GM19025 (cell line): Measurements from ENCODE around the gene ADPRS.
A peak's percentile ranks its signal among the peaks of the same experiment; 100 is the strongest.

Source experiments
- ATAC-seq: cut with Tn5 transposase; IDR thresholded peaks from one replicate; pipeline ENCODE4 v1.9.1; 2021; ENCODE audit warnings: mild to moderate bottlenecking, low read depth, moderate library complexity; ENCODE audit not compliant: unreplicated experiment

The ADPRS gene

DNA sequence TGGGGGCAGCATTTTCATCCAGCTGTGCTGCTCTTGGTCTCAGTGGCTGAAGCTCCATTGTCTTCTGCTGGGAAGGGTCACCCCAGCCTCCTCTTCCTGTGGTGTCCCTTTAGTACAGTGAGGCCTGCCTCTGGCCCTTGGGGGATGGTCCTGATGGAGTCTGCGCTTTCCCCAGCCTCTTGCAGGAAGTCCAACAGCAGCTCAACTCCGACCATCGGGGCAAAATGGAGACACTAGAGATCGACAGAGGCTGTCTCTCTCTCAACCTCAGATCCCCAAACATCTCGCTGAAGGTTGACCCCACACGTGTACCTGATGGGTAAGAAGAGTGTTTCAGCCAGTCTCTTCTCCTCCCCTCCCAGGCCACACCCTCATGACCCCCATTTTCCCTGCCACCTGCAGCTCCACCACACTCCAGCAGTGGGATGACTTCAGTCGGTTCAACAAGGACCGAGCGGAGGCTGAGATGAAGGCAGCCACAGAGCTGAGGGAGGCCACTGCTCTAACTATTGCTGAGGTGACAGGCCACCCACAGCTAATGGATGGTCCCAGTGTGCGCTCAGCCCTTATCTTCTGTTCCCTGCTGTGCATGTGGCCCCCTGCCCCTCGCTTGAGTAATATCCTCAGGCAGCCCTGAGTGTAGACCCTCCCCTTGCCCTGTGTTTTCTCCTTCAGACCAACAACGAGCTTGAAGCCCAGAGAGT, 2.0 kb upstream of the ADPRS start:
- no peak for ATAC-seq

DNA sequence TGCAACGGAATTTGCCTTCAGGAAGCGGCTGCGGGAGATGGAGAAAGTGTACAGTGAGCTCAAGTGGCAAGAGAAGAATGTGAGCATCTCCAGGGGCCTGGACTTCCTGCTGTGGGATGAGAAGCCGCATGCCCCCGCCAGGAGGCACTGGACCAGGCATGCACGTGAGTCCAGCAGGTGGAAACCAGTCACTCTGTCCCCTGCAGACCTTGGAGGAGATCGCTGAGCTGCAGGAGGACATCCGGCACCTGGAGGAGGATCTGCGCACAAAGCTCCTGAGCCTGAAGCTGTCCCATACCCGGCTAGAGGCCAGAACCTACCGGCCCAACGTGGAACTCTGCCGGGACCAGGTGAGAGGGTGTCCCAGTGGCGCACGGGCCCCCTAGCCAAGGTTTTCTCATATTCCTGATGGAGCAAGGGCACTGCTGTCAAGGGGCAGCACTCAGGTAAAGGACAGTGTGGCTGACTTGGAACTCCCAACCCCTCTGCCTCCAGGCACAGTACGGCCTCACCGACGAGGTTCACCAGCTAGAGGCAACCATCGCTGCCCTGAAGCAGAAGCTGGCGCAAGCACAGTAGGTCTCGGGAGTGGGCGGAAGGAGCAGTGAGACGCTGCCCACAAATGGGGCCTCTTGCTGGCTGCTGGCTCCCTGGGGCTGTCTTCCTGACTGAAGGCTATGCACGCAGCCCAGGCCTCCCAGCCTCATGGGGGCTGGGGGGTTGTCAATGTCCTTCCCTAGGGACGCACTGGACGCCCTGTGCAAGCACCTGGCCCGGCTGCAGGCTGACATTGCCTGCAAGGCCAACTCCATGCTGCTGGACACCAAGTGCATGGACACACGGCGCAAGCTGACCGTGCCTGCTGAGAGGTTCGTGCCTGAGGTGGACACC, 1.2 kb upstream of the ADPRS start:
- ATAC-seq, result no peak

DNA sequence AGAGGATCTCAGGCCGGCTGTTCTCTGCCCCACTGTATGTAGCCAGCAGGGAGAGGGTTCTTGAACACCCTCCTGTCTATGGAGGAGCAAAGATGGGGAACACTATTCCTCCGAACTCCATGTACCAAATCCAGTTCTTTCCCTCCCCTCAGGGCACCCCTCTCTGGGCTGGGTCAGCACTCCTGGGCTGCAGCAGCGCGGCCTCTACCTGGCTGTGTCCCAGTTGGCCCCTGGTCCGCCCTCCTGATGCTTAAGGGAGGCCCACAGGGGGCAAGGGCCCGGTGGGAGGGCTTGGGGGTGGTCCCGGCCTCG, 471 bp upstream of the ADPRS start:
- peak; percentile 3 for ATAC-seq

DNA sequence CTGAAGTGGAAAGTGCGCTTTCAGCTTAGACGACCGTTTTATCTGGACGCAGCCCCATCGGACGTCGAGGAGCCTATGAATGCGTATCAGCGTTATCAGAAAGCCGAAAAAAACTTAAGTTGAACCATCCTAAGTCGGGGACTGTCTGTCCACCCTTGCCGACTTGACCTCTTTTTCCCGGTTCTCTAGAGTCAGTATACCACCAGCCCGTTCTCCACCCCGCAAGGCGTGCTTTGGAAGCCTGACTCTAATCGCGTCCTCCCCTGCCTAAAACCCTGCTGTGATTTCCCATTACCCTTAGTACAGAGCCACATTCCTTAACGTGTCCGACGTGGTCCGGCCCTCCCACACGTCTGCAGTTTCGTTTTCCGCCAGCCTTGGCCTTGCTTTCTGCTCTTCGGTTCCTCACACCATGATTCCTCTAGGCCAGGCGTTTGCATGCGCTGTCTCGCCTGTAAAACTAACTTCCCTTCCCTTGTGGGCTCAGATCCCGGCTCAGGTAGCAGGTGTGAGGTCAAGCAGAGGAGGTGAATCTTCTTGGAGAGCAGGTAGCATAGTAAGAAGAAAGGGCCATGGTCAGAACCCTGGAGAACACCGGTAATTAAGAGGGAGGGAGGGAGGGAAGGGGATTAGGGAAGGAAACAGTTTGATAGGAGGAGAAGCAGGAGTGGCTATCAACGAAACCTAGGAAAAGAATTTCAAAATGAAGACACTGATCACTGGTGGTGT, 865 bp downstream of the ADPRS start:
- ATAC-seq, result no peak

DNA sequence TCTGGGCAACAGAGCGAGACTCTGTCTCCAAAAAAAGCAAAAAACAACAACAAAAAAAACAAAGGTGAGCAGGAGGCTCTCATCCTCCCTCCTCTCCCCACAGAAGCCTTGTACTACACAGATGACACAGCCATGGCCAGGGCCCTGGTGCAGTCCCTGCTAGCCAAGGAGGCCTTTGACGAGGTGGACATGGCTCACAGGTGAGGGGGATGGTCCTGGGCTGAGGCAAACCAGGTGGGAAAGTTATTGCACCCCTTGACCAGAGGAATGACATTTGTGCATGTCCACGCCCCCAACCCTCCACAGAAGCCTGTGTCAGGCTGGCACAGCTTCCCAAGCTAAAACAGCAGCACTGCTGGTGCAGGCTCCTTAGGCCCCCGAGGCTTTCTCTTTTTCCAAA, 2.4 kb downstream of the ADPRS start:
- ATAC-seq, result no peak

DNA sequence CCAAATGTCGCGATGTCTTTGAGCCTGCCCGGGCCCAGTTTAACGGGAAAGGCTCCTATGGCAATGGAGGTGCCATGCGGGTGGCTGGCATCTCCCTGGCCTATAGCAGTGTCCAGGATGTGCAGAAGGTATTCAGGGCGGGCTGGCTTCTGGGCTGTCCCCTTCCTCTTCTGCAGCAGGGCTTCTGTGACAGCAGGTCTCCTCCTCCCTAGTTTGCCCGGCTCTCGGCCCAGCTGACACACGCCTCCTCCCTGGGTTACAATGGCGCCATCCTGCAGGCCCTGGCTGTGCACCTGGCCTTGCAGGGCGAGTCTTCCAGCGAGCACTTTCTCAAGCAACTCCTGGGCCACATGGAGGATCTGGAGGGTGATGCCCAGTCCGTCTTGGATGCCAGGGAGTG, 3.0 kb downstream of the ADPRS start:
- no peak for ATAC-seq

DNA sequence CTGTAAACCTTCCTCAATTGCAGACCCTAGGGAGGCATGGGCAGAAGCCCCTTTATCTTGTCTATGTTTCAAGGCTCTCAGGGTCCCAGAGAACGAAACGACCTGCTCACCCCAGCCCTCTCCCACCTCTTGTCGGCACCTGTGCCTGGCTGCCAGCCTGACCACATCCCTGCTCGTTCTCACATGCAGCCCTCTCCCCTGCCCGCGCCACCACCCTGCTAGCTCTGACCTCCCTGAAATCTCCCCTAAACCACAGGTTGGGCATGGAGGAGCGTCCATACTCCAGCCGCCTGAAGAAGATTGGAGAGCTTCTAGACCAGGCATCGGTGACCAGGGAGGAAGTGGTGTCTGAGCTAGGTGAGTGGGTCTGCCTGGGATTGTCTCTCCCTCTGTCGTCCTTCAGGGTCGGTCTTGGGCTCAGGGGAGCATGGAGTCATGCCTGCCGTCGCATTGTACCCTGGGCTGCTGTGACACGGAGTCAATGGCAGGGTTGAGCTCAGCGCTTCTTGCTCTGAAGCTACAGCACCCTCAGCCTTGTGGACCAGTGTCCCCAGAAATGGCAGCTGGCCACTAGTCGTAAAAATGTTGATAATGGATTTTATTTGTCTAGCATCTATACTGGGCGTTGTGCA, 3.6 kb downstream of the ADPRS start:
- no peak for ATAC-seq

DNA sequence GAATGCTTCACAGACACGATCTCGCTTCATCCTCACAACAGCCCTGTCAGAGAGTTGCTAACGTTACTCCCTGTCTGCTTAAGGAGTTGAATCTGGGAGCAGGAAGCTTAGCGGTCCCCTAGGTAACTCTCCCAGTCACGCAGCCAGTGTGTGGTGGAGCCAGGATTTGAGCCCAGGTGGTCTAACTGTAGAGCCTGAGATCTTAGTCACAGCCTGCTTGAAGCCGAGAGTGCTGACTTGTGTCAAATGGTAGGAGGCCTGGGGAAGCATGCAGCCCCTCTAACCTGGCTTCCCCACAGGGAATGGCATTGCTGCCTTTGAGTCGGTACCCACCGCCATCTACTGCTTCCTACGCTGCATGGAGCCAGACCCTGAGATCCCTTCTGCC, 4.1 kb downstream of the ADPRS start:
- ATAC-seq, result no peak

DNA sequence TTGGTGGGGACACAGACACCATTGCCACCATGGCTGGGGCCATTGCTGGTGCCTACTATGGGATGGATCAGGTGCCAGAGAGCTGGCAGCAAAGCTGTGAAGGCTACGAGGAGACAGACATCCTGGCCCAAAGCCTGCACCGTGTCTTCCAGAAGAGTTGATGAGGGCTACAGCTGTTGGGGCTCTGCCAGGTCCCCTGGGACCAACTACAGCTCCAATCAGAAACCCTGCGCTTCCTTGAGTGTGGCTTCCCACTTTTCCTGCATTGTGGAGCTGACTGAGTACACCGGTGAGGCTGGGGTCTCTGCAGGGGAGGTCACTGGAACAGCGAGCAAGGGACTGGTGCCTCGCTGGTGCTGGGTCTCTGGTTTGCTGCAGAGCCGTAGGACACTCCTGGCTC, 4.5 kb downstream of the ADPRS start:
- no peak for ATAC-seq

DNA sequence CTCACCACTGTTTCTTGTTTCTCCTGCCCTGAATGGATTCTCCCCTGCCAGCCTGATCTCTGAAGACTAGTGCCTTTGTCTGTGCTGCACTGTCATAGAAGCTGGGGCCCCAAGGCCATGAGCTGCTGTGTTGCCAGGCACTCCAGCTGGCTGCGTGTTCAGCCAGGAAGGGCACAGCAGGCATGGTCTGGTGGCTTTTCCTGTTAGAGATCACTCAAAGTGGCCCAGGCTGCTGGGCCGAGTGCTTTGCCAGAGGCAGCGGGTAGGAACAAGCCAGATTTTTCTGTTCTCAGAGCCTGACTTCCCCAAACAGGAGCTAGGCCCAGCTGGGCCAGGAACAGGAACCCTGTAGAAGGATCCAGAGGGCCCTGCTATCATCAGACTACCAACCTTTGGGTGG, 5.2 kb downstream of the ADPRS start:
- no peak for ATAC-seq

DNA sequence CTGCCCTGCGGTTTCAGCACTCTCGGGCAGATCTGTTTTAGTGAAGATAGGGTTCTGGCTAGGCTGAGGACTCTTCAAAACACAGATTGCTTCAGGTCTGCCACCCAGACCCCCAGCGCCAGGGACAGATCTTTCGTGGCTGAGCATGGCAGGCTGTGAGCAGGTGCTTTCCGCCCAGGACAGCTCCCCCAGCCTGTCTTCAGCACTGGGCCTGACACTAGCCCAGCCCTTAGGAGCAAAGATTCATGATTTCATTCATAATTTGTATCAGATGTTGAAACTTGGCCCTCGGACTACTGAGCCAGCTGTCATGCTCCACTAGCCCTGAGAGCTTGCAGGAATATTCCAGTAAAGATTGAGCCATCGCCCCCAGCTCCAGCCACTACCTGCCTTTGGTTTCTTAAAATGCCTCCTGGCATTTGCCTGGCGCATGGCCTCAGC, 5.9 kb downstream of the ADPRS start:
- ATAC-seq, result no peak

DNA sequence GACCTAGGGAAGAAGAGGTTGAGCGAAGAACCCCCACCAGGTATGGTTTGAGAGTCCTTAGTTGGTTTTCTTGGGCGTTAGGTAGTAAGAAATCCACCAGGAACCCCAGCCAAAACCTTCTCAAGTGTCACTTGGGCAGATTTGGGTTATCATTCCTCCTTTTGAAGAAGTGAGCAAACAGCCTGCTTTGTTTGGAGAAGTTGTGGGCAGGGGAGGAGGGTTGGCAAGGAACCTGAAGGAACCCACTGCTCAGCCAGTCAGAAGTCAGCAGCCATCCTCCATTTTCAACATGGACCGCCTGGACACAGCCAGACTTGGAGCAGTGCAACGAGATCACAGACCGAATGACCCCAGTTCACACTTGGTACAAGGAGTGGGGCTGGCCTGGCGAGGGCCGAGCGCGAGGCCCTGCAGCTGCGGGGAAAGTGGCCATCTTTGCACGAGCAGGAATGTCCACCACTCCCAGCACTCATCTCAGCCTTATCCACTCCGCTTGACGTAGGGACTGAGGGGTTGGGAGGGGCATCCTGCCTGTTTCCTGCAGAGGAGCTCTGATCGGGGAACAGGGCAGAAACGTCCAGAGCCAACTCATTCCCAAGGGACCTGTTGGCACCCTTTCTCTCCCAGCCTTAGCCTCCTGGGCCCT, 7.2 kb downstream of the ADPRS start:
- no peak for ATAC-seq

DNA sequence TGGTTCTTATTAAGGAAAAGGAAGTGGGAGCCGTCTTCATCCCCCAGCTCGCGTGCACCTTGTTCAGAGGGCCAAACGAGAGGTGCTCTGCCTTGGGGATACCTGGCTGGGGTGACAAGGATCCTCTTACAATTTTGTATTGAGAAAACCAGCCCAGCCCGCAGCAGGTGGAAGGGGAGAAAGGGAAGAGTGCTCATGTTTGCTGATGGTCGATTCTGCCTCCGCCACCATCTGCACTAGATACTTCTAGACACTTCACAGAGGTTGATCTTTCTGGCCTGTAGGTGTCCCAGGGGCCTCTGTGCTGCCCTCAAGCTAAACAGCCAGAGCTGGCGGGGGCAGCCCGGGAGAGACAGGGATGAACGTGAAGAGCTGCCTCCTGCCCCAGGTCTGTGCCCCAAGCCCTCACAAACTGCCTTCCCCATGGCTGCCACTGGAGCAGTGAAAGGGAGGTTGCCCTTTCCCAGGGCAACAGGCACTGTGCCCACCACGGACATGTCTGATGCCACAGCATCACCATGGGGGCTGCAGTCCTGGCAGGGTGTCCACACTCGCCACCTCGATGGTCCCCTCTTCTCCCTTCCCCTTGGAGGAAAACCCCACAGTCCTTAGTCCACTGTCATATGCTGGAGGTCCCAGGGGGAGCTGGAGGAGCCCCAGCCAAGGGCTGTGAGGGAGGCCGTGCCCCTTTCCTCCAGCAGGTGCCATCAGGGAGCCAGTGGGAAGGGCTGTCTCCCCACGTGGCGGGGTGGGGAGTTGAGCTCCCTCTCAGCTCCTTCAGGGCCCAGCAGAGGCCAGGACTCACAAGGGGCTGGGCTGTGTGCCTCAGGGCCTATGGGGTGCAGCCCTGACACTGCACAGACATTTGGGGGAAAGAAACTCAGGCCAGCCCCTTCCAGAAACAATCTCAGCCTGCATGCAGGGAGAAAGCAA, 8.1 kb downstream of the ADPRS start:
- ATAC-seq, result no peak

DNA sequence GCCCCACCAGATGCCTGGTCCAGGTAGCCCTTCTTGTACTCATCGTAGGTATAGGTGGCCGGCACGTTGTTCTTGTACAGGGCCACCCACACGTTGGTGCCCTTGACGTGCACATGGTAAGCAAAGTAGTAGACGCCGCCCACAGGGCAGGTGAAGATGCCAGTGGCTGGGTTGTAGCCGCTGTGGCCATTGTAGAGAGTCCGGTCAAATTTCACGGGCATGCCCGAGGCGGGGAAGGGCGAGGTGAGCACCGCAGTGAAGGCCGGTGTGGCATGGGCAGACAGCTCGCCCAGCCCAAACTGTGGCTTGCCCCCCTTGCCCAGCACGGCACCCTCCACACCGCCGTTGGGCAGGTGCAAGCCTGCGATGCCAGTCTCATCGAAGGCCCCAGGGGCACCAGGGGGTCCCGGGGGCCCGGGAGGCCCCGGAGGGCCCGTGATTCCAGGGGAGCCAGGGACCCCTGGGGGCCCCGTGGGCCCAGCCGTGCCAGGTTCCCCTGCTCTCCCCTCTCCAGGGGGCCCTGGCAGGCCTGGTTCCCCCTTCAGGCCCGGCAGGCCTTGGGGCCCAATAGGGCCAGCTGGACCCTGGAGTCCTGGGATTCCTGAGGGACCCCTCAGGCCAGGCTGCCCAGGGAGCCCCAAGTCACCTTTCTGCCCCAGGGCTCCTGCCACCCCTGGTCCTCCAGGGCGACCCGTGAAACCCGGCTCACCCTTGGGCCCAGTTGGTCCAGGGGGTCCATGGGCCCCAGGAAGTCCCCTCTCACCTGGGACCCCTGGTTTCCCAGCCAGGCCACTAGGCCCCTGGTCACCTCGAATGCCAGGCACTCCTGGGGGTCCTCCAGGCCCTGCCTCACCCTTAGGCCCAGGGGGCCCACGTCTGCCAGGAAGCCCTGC, 9.2 kb downstream of the ADPRS start:
- no peak for ATAC-seq

DNA sequence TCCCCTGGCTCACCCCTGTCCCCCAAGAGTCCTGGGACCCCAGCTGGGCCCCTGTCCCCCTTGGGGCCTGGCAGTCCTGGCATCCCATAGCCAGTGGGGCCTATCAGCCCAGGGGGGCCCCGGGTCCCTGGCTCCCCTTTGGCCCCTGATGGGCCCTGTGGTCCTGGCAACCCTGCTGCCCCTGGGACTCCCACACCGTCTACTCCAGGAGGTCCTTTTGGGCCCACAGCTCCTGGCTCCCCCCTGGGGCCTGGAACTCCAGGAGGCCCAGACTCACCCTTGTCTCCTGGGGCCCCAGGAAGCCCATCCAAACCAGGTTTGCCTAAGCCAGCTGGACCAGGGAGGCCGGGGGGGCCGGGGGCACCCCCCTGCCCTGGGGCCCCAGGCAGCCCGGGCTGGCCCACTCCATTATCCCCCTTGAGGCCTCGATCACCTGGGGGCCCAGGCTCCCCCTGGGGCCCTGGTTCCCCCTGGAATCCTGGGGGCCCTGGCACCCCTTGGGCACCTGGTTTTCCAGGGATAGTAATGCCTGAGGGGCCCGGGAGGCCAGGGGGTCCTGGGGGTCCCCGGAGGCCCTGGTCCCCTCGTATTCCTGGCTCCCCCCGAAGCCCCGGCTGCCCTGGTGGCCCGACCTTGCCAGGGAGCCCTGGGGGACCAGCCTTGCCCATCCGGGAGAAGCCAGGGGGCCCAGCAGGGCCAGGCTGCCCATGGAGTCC, 10.1 kb downstream of the ADPRS start:
- no peak for ATAC-seq

DNA sequence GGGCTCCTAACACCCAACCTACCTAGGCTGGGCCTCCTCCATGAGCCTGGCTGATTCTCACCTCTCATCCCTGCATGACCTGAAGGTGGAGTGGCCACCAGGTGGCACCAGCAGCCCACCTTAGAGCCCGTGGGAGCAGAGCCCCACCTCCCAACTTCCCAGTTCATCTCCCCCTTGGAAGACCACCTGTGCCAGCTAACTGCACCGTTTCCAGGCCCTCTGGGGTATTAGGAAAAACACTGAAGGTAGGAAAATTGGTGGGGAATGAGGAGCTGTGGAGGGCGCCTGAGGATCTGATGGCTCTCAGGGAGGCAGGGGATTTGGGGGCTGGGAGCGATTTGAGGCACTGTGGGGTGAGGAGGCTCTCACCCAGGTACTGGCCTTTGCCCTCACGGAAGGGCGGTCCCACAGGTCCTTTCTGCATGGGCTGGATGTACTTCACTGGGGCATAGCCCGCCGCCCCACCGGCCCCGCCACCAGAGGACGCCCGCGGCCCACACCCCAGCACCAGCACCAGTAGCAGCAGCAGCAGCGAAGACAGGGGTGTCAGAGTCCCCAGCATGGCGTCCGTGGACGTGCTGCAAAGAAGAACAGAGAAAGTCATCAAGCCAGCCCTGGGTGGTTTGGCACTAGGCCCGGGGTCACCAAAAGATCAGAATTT, 11.1 kb downstream of the ADPRS start:
- ATAC-seq, result no peak

DNA sequence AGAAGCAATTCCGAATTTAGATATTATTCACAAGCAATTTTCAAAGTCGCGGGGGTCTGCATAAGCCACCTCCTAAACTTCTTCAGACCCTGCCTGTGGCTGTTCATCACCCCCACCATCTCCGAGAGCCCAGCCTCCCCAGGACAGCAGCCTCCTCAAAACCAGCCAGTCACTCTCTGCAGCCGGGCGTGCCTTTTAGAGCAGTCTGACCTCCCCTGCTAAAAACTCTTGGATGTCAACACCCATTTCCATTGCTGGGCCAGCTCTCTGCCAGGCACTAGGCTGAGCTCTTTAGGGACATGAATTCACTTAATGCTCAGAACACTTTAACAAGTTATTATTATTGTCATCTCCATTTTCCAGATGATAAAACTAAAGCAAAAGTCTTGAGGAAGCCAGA, 11.7 kb downstream of the ADPRS start:
- ATAC-seq, result no peak
